GM12878 (cell line): Measurements from ENCODE around the gene ARMC8. TPM values are rescaled to one million over a fixed set of nuclear protein-coding genes. Genes with fewer than 3 reads are reported as not detected.
A peak's percentile ranks its signal among the peaks of the same experiment; 100 is the strongest.

Source experiments
- ASH2L ChIP-seq: fragments of 300-600, 200-600 bp; sonication (generic); IDR thresholded peaks from 2 replicates; pipeline ENCODE4 v1.6.1; 2017; ENCODE audit warnings: low read depth, mild to moderate bottlenecking, borderline replicate concordance
- ATF7 ChIP-seq: fragments of 450-650 bp; IDR thresholded peaks from 2 replicates; pipeline ENCODE4 v1.6.1; 2016; ENCODE audit warnings: low read depth, mild to moderate bottlenecking
- CREB1 ChIP-seq: IDR thresholded peaks from 2 replicates; pipeline ENCODE4 v1.6.1; 2012; ENCODE audit warnings: low read depth, mild to moderate bottlenecking, inconsistent platforms
- EP300 ChIP-seq, 2 experiments: fragments of 150-350 bp in 1 of 2; IDR thresholded peaks; 2 replicates each; pipeline ENCODE4 v1.6.1; 2011 to 2012; ENCODE audit warnings: low read depth in 2 of 2, low read length in 2 of 2, borderline replicate concordance in 1 of 2, improper control_type of control experiment in 1 of 2, inconsistent platforms in 1 of 2; ENCODE audit not compliant: control insufficient read depth in 1 of 2
- EZH2 ChIP-seq: IDR thresholded peaks from 2 replicates; pipeline ENCODE4 v1.6.1; 2012; ENCODE audit warnings: low read depth, mild to moderate bottlenecking, control low read depth, inconsistent platforms, low read length, borderline replicate concordance; ENCODE audit not compliant: control insufficient read depth
- GABPA ChIP-seq: IDR thresholded peaks from 2 replicates; pipeline ENCODE4 v1.6.1; 2014; ENCODE audit warnings: antibody characterized with exemption, low read depth, mild to moderate bottlenecking, inconsistent platforms
- HDAC2 ChIP-seq: fragments of 200-600 bp; sonication (generic); IDR thresholded peaks from 2 replicates; pipeline ENCODE4 v1.6.1; 2017
- MTA2 ChIP-seq: fragments of 450-650 bp; IDR thresholded peaks from 2 replicates; pipeline ENCODE4 v1.6.1; 2016; ENCODE audit warnings: low read depth, mild to moderate bottlenecking, moderate library complexity
- NFIC ChIP-seq: IDR thresholded peaks from 2 replicates; pipeline ENCODE4 v1.6.1; 2012; ENCODE audit warnings: low read depth, mild to moderate bottlenecking, inconsistent platforms, low read length, moderate library complexity
- NKRF ChIP-seq: fragments of 450-650 bp; conservative IDR thresholded peaks from 2 replicates; pipeline ENCODE4 v1.6.1; 2017; ENCODE audit warnings: mild to moderate bottlenecking, moderate library complexity
- NR2C2 ChIP-seq: IDR thresholded peaks from 2 replicates; pipeline ENCODE4 v1.6.1; 2011; ENCODE audit warnings: borderline replicate concordance, low read depth; ENCODE audit not compliant: control insufficient read depth, insufficient read length
- NR2F1 ChIP-seq: fragments of 450-650 bp; conservative IDR thresholded peaks from 2 replicates; pipeline ENCODE4 v1.6.1; 2017; ENCODE audit warnings: mild to moderate bottlenecking
- NRF1 ChIP-seq: conservative IDR thresholded peaks from 2 replicates; pipeline ENCODE4 v1.6.1; 2011; ENCODE audit warnings: mild to moderate bottlenecking, low read depth, low read length, improper control_type of control experiment
- POLR2AphosphoS5 ChIP-seq: IDR thresholded peaks from 2 replicates; pipeline ENCODE4 v1.6.1; 2011; ENCODE audit warnings: mild to moderate bottlenecking, low read length, inconsistent platforms
- POU2F2 ChIP-seq: IDR thresholded peaks from 3 replicates; pipeline ENCODE4 v1.6.1; 2011; ENCODE audit warnings: low read depth, mild to moderate bottlenecking, low read length, borderline replicate concordance
- RAD51 ChIP-seq: fragments of 450-650 bp; IDR thresholded peaks from 2 replicates; pipeline ENCODE4 v1.6.1; 2016; ENCODE audit warnings: moderate library complexity, mild to moderate bottlenecking, inconsistent platforms
- RB1 ChIP-seq: fragments of 450-650 bp; formaldehyde crosslinking; IDR thresholded peaks from 2 replicates; pipeline ENCODE4 v1.6.1; 2017; ENCODE audit warnings: mild to moderate bottlenecking, borderline replicate concordance
- RCOR1 ChIP-seq: conservative IDR thresholded peaks from 2 replicates; pipeline ENCODE4 v1.6.1; 2012; ENCODE audit warnings: low read depth, low read length, improper control_type of control experiment
- RELA ChIP-seq: fragments of 450-650 bp; IDR thresholded peaks from 2 replicates; pipeline ENCODE4 v1.8.0; 2014; ENCODE audit warnings: borderline replicate concordance; ENCODE audit not compliant: partially characterized antibody
- RELB ChIP-seq: fragments of 450-650 bp; IDR thresholded peaks from 2 replicates; pipeline ENCODE4 v1.6.1; 2017; ENCODE audit warnings: low read depth, mild to moderate bottlenecking, moderate library complexity
- SKIL ChIP-seq: fragments of 450-650 bp; IDR thresholded peaks from 2 replicates; pipeline ENCODE4 v1.6.1; 2017; ENCODE audit warnings: mild to moderate bottlenecking, low read depth, inconsistent platforms; ENCODE audit not compliant: poor library complexity, severe bottlenecking
- SMARCA5 ChIP-seq: fragments of 450-650 bp; IDR thresholded peaks from 2 replicates; pipeline ENCODE4 v1.6.1; 2017; ENCODE audit warnings: mild to moderate bottlenecking
- SMC3 ChIP-seq: IDR thresholded peaks from 2 replicates; pipeline ENCODE4 v1.6.1; 2011; ENCODE audit warnings: low read length, improper control_type of control experiment, borderline replicate concordance
- SREBF2 ChIP-seq: IDR thresholded peaks from 2 replicates; pipeline ENCODE4 v1.6.1; 2012; ENCODE audit warnings: mild to moderate bottlenecking, low read length
- TARDBP ChIP-seq: IDR thresholded peaks from 2 replicates; pipeline ENCODE4 v1.6.1; 2016; ENCODE audit warnings: borderline replicate concordance
- WRNIP1 ChIP-seq: IDR thresholded peaks from 2 replicates; pipeline ENCODE4 v1.6.1; 2011; ENCODE audit warnings: low read depth, low read length, improper control_type of control experiment, borderline replicate concordance
- polyA plus RNA-seq, 11 experiments: library from polyadenylated mRNA; depleted of rRNA in 4 of 11; unstranded in 6 of 11; stranded (reverse) in 5 of 11; fragments of >200 nt; fragmentation: Nextera tagmentation in 4 of 11; fragmentation: Illumina TruSeq in 1 of 11; extraction: Ambion mirVana in 4 of 11; extraction: Trizol in 1 of 11; gene quantifications; 1 replicate in 1 of 11; 2 replicates in 10 of 11; pipeline versions ENCODE4 v1.2.1 to v1.2.3, GENCODE V29; 2011 to 2016; ENCODE audit warnings: inconsistent platforms in 2 of 11, missing spikeins in 2 of 11, low read depth in 1 of 11
- total RNA-seq, 4 experiments: library from RNA; depleted of rRNA in 3 of 4; stranded (reverse); fragments of >200 nt in 3 of 4; fragmentation: Illumina TruSeq in 1 of 4; extraction: Trizol in 1 of 4; gene quantifications; 2 replicates each; pipeline versions ENCODE4 v1.2.1 to v1.2.3, GENCODE V29; 2013 to 2021

The ARMC8 gene
- total and polyA plus RNA-seq, 10 of the 15 experiments (the other 5 are each of a cell fraction or from before 2014, with no cell fraction given): 29.8 to 93.4 (median 45.3) TPM

GRCh38 chr3:138187296-138188012, at the start of gene ARMC8 (continued):
- TF ChIP-seq NRF1 (peak; percentile 55; the same call in 1 of the 2 replicates), WRNIP1 (peak; percentile 76; the same call in 1 of the 2 replicates), RELB (peak; percentile 97), NKRF (peak; percentile 69; the same call in 1 of the 2 replicates), NFIC (no peak), NR2F1 (peak; percentile 88), GABPA (0 out of 2 replicates have a peak, but pooled peaks have one; percentile 38), HDAC2 (no peak), SMARCA5 (peak; percentile 80; the same call in 1 of the 2 replicates), SKIL (peak; percentile 77), POU2F2 (0 out of 3 replicates have a peak, but pooled peaks have one; percentile 45), SREBF2 (no peak), CREB1 (0 out of 2 replicates have a peak, but pooled peaks have one; percentile 38), TARDBP (no peak), NR2C2 (no peak), RB1 (peak; percentile 93; the same call in 1 of the 2 replicates), EP300 (IDR thresholded peaks at IDR 0.05; ENCODE audit: borderline replicate concordance in 1 of 2, control insufficient read depth in 1 of 2, low read depth in 2 of 2, low read length in 2 of 2) (peak in 1 of 2 experiments; percentile 99; a peak in 2 of 4 replicates), POLR2AphosphoS5 (peak; percentile 79), ATF7 (peak; percentile 80), RELA (peak; percentile 71), MTA2 (peak; percentile 57; the same call in 1 of the 2 replicates), RCOR1 (no peak), SMC3 (no peak), EZH2 (no peak), ASH2L (peak; percentile 86), RAD51 (no peak)
